Esophagus muscularis mucosa (tissue), 4 donors: ENCODE data around the gene CT47A1. TPM values are rescaled to one million over a fixed set of nuclear protein-coding genes. Genes with fewer than 3 reads are reported as not detected.
"Not testable (repeated sequence)": the region's sequence is repeated elsewhere in the genome, so short reads cannot be mapped to it uniquely, and the experiment has no call there.

ENCODE experiments used
- DNase-seq: peaks from one replicate; pipeline ENCODE4 v3.0.0-alpha.2; 2017; ENCODE audit errors: extremely low spot score
- H3K27ac ChIP-seq, 4 donors: fragments of 200-600 bp; sonication (generic); replicated peaks in 1 of 4; 1 replicate in 3 of 4; 2 replicates in 1 of 4; pipeline ENCODE4 v1.5.1; 2016 to 2019; ENCODE audit warnings: mild to moderate bottlenecking in 1 of 4
- H3K27me3 ChIP-seq, 4 donors: fragments of 200-600 bp; sonication (generic); one replicate each; pipeline versions ENCODE4 v1.5.1 to v1.6.0; 2016 to 2019
- H3K36me3 ChIP-seq, 4 donors: fragments of 200-600 bp; sonication (generic); one replicate each; pipeline ENCODE4 v1.5.1; 2016 to 2019
- H3K4me1 ChIP-seq, 4 donors: fragments of 200-600 bp; sonication (generic); one replicate each; pipeline ENCODE4 v1.5.1; 2016 to 2019
- H3K4me3 ChIP-seq, 4 donors: fragments of 200-600 bp; sonication (generic); 1 replicate in 2 of 4; 2 replicates in 2 of 4; pipeline ENCODE4 v1.5.1; 2016 to 2019; ENCODE audit warnings: mild to moderate bottlenecking in 4 of 4, moderate library complexity in 1 of 4
- H3K9me3 ChIP-seq, 4 donors: fragments of 200-600 bp; sonication (generic); 1 replicate in 3 of 4; 2 replicates in 1 of 4; pipeline ENCODE4 v1.5.1; 2016 to 2019
- CTCF ChIP-seq, 3 experiments: fragments of 200-600 bp in 2 of 3; fragments of 450-650 bp in 1 of 3; sonication (generic) in 2 of 3; IDR thresholded peaks; one replicate each; pipeline ENCODE4 v1.5.1; 2017 to 2019; ENCODE audit warnings: antibody characterized with exemption in 3 of 3, mild to moderate bottlenecking in 2 of 3, moderate library complexity in 1 of 3
- EP300 ChIP-seq: sonication (generic); formaldehyde crosslinking; IDR thresholded peaks from one replicate; pipeline ENCODE4 v1.6.1; 2017; ENCODE audit warnings: antibody characterized with exemption
- POLR2A ChIP-seq: fragments of 450-650 bp; IDR thresholded peaks from one replicate; pipeline ENCODE4 v1.6.1; 2017; ENCODE audit warnings: antibody characterized with exemption, moderate library complexity, mild to moderate bottlenecking, low read depth
- POLR2AphosphoS5 ChIP-seq, 2 donors: sonication (generic); formaldehyde crosslinking; IDR thresholded peaks; one replicate each; pipeline ENCODE4 v1.6.1; 2017; ENCODE audit warnings: antibody characterized with exemption in 2 of 2
- WGBS: methylation state at CpG from one replicate; pipeline ENCODE4 v1.1.5; 2018; 5-methylcytosine and 5-hydroxymethylcytosine counted together
- intact Hi-C: fragments of 100-400 bp; cut with DNase I; formaldehyde crosslinking; loops from one replicate; pipeline ENCODE4 v1.15.1; 2023
- total RNA-seq, 4 donors: library from RNA; depleted of rRNA; stranded (reverse); fragments of >200 nt; gene quantifications; one replicate each; pipeline versions ENCODE4 v1.1.0 to v1.2.1, GENCODE V29; 2016

Gene CT47A1
- total RNA-seq: not detected

- no CpG with 5 or more reads among the region's 8 CpGs for WGBS
- H3K36me3 ChIP-seq, DNase-seq, H3K4me3 ChIP-seq, H3K27ac ChIP-seq, H3K9me3 ChIP-seq, H3K27me3 ChIP-seq, intact Hi-C loops, H3K4me1 ChIP-seq: not testable (repeated sequence)
Observed at GRCh38 chrX:120985660-120986059, at the start of gene CT47A1. CT47A1 (minus strand) TSS chrX:120985760; CDS start chrX:120985529, 231 bp downstream.

- no peak overlapping the region for H3K4me3 ChIP-seq
- H3K27ac ChIP-seq: no peak overlapping the region
- WGBS: 30% methylated on average over 2 of the region's 2 CpGs
- no peaks in the 10 kb centered on the region for H3K27me3 ChIP-seq
- TF ChIP-seq CTCF (IDR thresholded peaks at IDR 0.05): no peak
- TF ChIP-seq POLR2A: no peak
- TF ChIP-seq EP300: no peak
- no peak for TF ChIP-seq POLR2AphosphoS5 (IDR thresholded peaks at IDR 0.05)
- no peak for DNase-seq
- H3K9me3 ChIP-seq: no peaks in the 10 kb centered on the region
- intact Hi-C loops: no loop called here
- H3K36me3 ChIP-seq: no peaks in the 10 kb centered on the region
- H3K4me1 ChIP-seq: no peaks in the 10 kb centered on the region
Observed at GRCh38 chrX:121032531-121032930, 47.0 kb upstream of the CT47A1 start.

GRCh38 chrX:121030083-121030482 is 44.5 kb upstream of the CT47A1 start:
- Histone ChIP-seq H3K27ac (no peak overlapping the region), H3K36me3 (no peaks in the 10 kb centered on the region), H3K4me1 (no peaks in the 10 kb centered on the region), H3K4me3 (no peak overlapping the region), H3K9me3 (no peaks in the 10 kb centered on the region), H3K27me3 (no peaks in the 10 kb centered on the region)
- intact Hi-C loops: no loop called here
- WGBS: 82% methylated on average over 4 of the region's 4 CpGs
- no peak for DNase-seq
- TF ChIP-seq POLR2AphosphoS5 (IDR thresholded peaks at IDR 0.05) (no peak), CTCF (IDR thresholded peaks at IDR 0.05) (no peak), EP300 (no peak), POLR2A (no peak)

GRCh38 chrX:121028419-121028818 is 42.9 kb upstream of the CT47A1 start:
- Histone ChIP-seq H3K36me3 (no peaks in the 10 kb centered on the region), H3K4me3 (no peak overlapping the region), H3K27me3 (no peaks in the 10 kb centered on the region), H3K4me1 (no peaks in the 10 kb centered on the region), H3K27ac (no peak overlapping the region), H3K9me3 (no peaks in the 10 kb centered on the region)
- 63% methylated on average over 1 of the region's 1 CpG for WGBS
- intact Hi-C loops: no loop called here
- DNase-seq: no peak
- TF ChIP-seq CTCF (IDR thresholded peaks at IDR 0.05) (no peak), EP300 (no peak), POLR2AphosphoS5 (IDR thresholded peaks at IDR 0.05) (no peak), POLR2A (no peak)

GRCh38 chrX:121014826-121015225 is 29.3 kb upstream of the CT47A1 start:
- Histone ChIP-seq H3K4me3 (no peak overlapping the region), H3K27ac (no peak overlapping the region), H3K4me1 (no peaks in the 10 kb centered on the region), H3K36me3 (no peaks in the 10 kb centered on the region), H3K9me3 (peaks cover 0 to 9% (median 0%) of the 10 kb centered on the region in 4 donors), H3K27me3 (no peaks in the 10 kb centered on the region)
- 50% methylated on average over 1 of the region's 2 CpGs for WGBS
- intact Hi-C loops: no loop called here
- no peak for DNase-seq
- TF ChIP-seq CTCF (IDR thresholded peaks at IDR 0.05) (no peak), EP300 (no peak), POLR2A (no peak), POLR2AphosphoS5 (IDR thresholded peaks at IDR 0.05) (no peak)
